OCI-LY1 (cell line): Measurements from ENCODE around the gene NUDCD3.

ENCODE experiments used
- EZH2 ChIP-seq: fragments of 200-600 bp; sonication (generic), shearing (Covaris generic); IDR thresholded peaks from 2 replicates; pipeline ENCODE4 v1.8.0; 2017; ENCODE audit warnings: borderline replicate concordance, mixed run types, mild to moderate bottlenecking, antibody characterized with exemption, low read length, moderate library complexity, mixed read lengths
- TF ChIP-seq, protein P1 (sequence below): fragments of 200-600 bp; sonication (generic), shearing (Covaris generic); IDR thresholded peaks from 2 replicates; pipeline ENCODE4 v1.5.1; 2017; ENCODE audit warnings: mild to moderate bottlenecking, antibody characterized with exemption, low read length, moderate library complexity, mixed read lengths

DNA sequence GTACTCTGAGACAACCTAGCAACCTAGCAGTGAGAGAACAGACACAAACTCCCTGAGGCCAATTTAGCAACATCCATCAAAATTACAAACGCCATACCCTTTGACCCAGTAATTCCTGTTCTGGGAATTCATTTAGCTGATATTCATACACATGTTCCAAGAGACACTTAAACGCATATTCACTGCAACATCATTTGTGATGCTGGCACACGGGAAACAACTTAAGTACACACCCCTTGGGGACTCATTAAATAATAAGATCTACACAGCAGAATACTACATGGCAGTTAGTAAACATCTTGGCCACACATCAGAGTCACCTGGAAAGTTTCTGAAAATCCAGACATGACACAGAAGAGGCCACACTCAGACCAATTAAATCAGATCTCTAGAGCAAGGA, 17.6 kb downstream of the NUDCD3 start:
- TF ChIP-seq, protein P1, sequence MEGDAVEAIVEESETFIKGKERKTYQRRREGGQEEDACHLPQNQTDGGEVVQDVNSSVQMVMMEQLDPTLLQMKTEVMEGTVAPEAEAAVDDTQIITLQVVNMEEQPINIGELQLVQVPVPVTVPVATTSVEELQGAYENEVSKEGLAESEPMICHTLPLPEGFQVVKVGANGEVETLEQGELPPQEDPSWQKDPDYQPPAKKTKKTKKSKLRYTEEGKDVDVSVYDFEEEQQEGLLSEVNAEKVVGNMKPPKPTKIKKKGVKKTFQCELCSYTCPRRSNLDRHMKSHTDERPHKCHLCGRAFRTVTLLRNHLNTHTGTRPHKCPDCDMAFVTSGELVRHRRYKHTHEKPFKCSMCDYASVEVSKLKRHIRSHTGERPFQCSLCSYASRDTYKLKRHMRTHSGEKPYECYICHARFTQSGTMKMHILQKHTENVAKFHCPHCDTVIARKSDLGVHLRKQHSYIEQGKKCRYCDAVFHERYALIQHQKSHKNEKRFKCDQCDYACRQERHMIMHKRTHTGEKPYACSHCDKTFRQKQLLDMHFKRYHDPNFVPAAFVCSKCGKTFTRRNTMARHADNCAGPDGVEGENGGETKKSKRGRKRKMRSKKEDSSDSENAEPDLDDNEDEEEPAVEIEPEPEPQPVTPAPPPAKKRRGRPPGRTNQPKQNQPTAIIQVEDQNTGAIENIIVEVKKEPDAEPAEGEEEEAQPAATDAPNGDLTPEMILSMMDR, result no peak
- no peak for TF ChIP-seq EZH2
